GM12878 (cell line): Measurements from ENCODE around the gene ANAPC2. TPM values are rescaled to one million over a fixed set of nuclear protein-coding genes. Genes with fewer than 3 reads are reported as not detected.

ENCODE experiments used
- BHLHE40 ChIP-seq, 2 experiments: fragments of 450-650 bp in 1 of 2; IDR thresholded peaks; 2 replicates each; pipeline ENCODE4 v1.6.1; 2011 to 2017; ENCODE audit warnings: low read depth in 2 of 2, borderline replicate concordance in 1 of 2, improper control_type of control experiment in 1 of 2, low read length in 1 of 2, mild to moderate bottlenecking in 1 of 2
- BMI1 ChIP-seq: fragments of 450-650 bp; IDR thresholded peaks from 2 replicates; pipeline ENCODE4 v1.6.1; 2016; ENCODE audit warnings: mild to moderate bottlenecking, moderate library complexity, borderline replicate concordance
- CBFB ChIP-seq: IDR thresholded peaks from 2 replicates; pipeline ENCODE4 v1.6.1; 2016; ENCODE audit warnings: antibody characterized with exemption, low read depth
- CHD1 ChIP-seq: IDR thresholded peaks from 2 replicates; pipeline ENCODE4 v1.6.1; 2012; ENCODE audit warnings: low read depth, low read length, improper control_type of control experiment
- CREB1 ChIP-seq: IDR thresholded peaks from 2 replicates; pipeline ENCODE4 v1.6.1; 2012; ENCODE audit warnings: low read depth, mild to moderate bottlenecking, inconsistent platforms
- EGR1 ChIP-seq, 2 experiments: IDR thresholded peaks; 1 replicate in 1 of 2; 2 replicates in 1 of 2; pipeline ENCODE4 v1.6.1; 2011 to 2012; ENCODE audit warnings: low read depth in 2 of 2, low read length in 2 of 2, borderline replicate concordance in 1 of 2, mild to moderate bottlenecking in 1 of 2, moderate library complexity in 1 of 2
- FOXM1 ChIP-seq: IDR thresholded peaks from 2 replicates; pipeline ENCODE4 v1.6.1; 2012; ENCODE audit warnings: low read depth, mild to moderate bottlenecking, inconsistent platforms, low read length, moderate library complexity
- IKZF1 ChIP-seq: fragments of 450-650 bp; conservative IDR thresholded peaks from 2 replicates; pipeline ENCODE4 v1.6.1; 2017; ENCODE audit warnings: antibody characterized with exemption, mild to moderate bottlenecking
- LARP7 ChIP-seq: fragments of 450-650 bp; IDR thresholded peaks from 2 replicates; pipeline ENCODE4 v1.6.1; 2017; ENCODE audit warnings: mild to moderate bottlenecking
- MXI1 ChIP-seq: fragments of 150-350 bp; IDR thresholded peaks from 2 replicates; pipeline ENCODE4 v1.6.1; 2011; ENCODE audit warnings: low read depth, mild to moderate bottlenecking, inconsistent platforms, low read length, improper control_type of control experiment
- MYC ChIP-seq: IDR thresholded peaks from 2 replicates; pipeline ENCODE4 v1.6.1; 2011; ENCODE audit warnings: mild to moderate bottlenecking, low read length, moderate library complexity, inconsistent platforms; ENCODE audit not compliant: insufficient read depth, insufficient replicate concordance, insufficient read length, severe bottlenecking
- NFIC ChIP-seq: IDR thresholded peaks from 2 replicates; pipeline ENCODE4 v1.6.1; 2012; ENCODE audit warnings: low read depth, mild to moderate bottlenecking, inconsistent platforms, low read length, moderate library complexity
- PML ChIP-seq: IDR thresholded peaks from 2 replicates; pipeline ENCODE4 v1.6.1; 2012; ENCODE audit warnings: low read length, inconsistent platforms
- RAD51 ChIP-seq: fragments of 450-650 bp; IDR thresholded peaks from 2 replicates; pipeline ENCODE4 v1.6.1; 2016; ENCODE audit warnings: moderate library complexity, mild to moderate bottlenecking, inconsistent platforms
- RELA ChIP-seq: fragments of 450-650 bp; IDR thresholded peaks from 2 replicates; pipeline ENCODE4 v1.8.0; 2014; ENCODE audit warnings: borderline replicate concordance; ENCODE audit not compliant: partially characterized antibody
- SRF ChIP-seq, 2 experiments: IDR thresholded peaks; 2 replicates each; pipeline ENCODE4 v1.6.1; 2011; ENCODE audit warnings: low read depth in 2 of 2, low read length in 2 of 2, mild to moderate bottlenecking in 1 of 2, moderate library complexity in 1 of 2
- ZBED1 ChIP-seq: IDR thresholded peaks from 2 replicates; pipeline ENCODE4 v1.6.1; 2016; ENCODE audit warnings: borderline replicate concordance
- polyA plus RNA-seq, 11 experiments: library from polyadenylated mRNA; depleted of rRNA in 4 of 11; unstranded in 6 of 11; stranded (reverse) in 5 of 11; fragments of >200 nt; fragmentation: Nextera tagmentation in 4 of 11; fragmentation: Illumina TruSeq in 1 of 11; extraction: Ambion mirVana in 4 of 11; extraction: Trizol in 1 of 11; gene quantifications; 1 replicate in 1 of 11; 2 replicates in 10 of 11; pipeline versions ENCODE4 v1.2.1 to v1.2.3, GENCODE V29; 2011 to 2016; ENCODE audit warnings: inconsistent platforms in 2 of 11, missing spikeins in 2 of 11, low read depth in 1 of 11
- total RNA-seq, 4 experiments: library from RNA; depleted of rRNA in 3 of 4; stranded (reverse); fragments of >200 nt in 3 of 4; fragmentation: Illumina TruSeq in 1 of 4; extraction: Trizol in 1 of 4; gene quantifications; 2 replicates each; pipeline versions ENCODE4 v1.2.1 to v1.2.3, GENCODE V29; 2013 to 2021
- TF ChIP-seq, protein P1 (sequence below): fragments of 450-650 bp; IDR thresholded peaks from 2 replicates; pipeline ENCODE4 v1.6.1; 2017; ENCODE audit warnings: antibody characterized with exemption, mild to moderate bottlenecking, moderate library complexity
- TF ChIP-seq, protein P2 (sequence below): fragments of 450-650 bp; IDR thresholded peaks from 2 replicates; pipeline ENCODE4 v1.6.1; 2017; ENCODE audit warnings: borderline replicate concordance
- TF ChIP-seq, protein P3 (sequence below): fragments of 150-350 bp; IDR thresholded peaks from 2 replicates; pipeline ENCODE4 v1.6.1; 2014; ENCODE audit warnings: mild to moderate bottlenecking, low read depth, low read length
- TF ChIP-seq, protein P4 (sequence below), 3 experiments: IDR thresholded peaks in 2 of 3; conservative IDR thresholded peaks in 1 of 3; 2 replicates each; pipeline ENCODE4 v1.5.1; 2011; ENCODE audit warnings: low read depth in 3 of 3, low read length in 3 of 3, mild to moderate bottlenecking in 3 of 3, control low read depth in 2 of 3, moderate library complexity in 2 of 3, inconsistent platforms in 1 of 3, mixed read lengths in 1 of 3; ENCODE audit not compliant: control insufficient read depth in 2 of 3, insufficient read depth in 1 of 3; ENCODE audit errors: extremely low read depth in 1 of 3

The ANAPC2 gene
- total and polyA plus RNA-seq, 10 of the 15 experiments (the other 5 are each of a cell fraction or from before 2014, with no cell fraction given): 0.03 to 65.2 (median 20.5) TPM

DNA sequence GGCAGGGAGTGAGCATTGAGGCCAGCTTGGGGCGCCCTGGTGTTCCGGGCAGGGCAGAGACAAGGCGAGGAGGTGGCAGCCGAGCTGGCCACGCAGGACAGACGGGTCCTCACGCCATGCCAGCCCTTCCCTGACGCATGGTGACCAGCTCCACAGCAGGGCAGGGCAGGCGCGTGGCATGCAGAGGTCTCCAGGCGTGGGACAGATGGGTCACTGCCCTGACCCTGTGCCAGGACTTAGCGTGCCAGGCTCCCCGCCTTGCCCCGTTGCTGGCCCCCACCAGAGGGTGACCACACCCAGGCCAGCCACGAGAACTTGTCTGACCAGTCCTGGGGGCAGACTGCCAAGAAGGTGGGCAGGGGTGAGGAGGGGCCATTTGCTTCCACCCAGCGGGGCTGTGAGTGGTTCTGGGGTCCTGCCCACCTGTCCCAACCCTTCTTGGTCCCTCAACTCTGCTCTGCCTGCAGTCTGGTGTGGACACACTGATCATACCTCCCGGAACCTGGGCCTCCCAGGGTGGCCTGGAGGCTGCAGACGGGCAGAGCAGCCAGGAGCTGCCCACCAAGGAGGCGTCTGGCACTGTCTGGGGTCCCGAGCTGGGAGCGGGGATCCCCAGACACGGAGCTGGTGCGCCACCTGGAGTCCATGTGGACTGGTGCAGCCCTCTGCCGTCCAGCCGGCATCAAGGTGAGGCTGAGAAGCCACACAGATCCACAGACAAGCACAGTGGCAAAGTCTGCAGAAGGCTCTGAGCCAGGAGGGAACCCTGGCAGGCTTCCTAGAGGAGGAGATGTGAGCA is 38.9 kb upstream of the ANAPC2 start, which contains the start of gene RNF224 (continued):
- TF ChIP-seq, protein P1, sequence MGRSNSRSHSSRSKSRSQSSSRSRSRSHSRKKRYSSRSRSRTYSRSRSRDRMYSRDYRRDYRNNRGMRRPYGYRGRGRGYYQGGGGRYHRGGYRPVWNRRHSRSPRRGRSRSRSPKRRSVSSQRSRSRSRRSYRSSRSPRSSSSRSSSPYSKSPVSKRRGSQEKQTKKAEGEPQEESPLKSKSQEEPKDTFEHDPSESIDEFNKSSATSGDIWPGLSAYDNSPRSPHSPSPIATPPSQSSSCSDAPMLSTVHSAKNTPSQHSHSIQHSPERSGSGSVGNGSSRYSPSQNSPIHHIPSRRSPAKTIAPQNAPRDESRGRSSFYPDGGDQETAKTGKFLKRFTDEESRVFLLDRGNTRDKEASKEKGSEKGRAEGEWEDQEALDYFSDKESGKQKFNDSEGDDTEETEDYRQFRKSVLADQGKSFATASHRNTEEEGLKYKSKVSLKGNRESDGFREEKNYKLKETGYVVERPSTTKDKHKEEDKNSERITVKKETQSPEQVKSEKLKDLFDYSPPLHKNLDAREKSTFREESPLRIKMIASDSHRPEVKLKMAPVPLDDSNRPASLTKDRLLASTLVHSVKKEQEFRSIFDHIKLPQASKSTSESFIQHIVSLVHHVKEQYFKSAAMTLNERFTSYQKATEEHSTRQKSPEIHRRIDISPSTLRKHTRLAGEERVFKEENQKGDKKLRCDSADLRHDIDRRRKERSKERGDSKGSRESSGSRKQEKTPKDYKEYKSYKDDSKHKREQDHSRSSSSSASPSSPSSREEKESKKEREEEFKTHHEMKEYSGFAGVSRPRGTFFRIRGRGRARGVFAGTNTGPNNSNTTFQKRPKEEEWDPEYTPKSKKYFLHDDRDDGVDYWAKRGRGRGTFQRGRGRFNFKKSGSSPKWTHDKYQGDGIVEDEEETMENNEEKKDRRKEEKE: no peak
- TF ChIP-seq CHD1 (no peak), BHLHE40 (IDR thresholded peaks at IDR 0.05; ENCODE audit: borderline replicate concordance in 1 of 2, low read depth in 2 of 2, low read length in 1 of 2) (peak in 1 of 2 experiments; percentile 34; a peak in 1 of 4 replicates), SRF (IDR thresholded peaks at IDR 0.05; ENCODE audit: low read depth in 2 of 2, low read length in 2 of 2) (0 out of 4 replicates have a peak, but pooled peaks of 1 of the 2 experiments have one; percentile 2), ZBED1 (no peak), EGR1 (IDR thresholded peaks at IDR 0.05; ENCODE audit: borderline replicate concordance in 1 of 2, low read depth in 2 of 2, low read length in 2 of 2) (no peak), MYC (no peak), IKZF1 (peak; percentile 54; the same call in 1 of the 2 replicates), FOXM1 (no peak), NFIC (no peak), LARP7 (peak; percentile 67), RELA (peak; percentile 72), PML (no peak), MXI1 (no peak), RAD51 (no peak), CBFB (no peak), BMI1 (no peak), CREB1 (no peak)
- TF ChIP-seq, protein P2, sequence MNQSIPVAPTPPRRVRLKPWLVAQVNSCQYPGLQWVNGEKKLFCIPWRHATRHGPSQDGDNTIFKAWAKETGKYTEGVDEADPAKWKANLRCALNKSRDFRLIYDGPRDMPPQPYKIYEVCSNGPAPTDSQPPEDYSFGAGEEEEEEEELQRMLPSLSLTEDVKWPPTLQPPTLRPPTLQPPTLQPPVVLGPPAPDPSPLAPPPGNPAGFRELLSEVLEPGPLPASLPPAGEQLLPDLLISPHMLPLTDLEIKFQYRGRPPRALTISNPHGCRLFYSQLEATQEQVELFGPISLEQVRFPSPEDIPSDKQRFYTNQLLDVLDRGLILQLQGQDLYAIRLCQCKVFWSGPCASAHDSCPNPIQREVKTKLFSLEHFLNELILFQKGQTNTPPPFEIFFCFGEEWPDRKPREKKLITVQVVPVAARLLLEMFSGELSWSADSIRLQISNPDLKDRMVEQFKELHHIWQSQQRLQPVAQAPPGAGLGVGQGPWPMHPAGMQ: no peak
- TF ChIP-seq, protein P3, sequence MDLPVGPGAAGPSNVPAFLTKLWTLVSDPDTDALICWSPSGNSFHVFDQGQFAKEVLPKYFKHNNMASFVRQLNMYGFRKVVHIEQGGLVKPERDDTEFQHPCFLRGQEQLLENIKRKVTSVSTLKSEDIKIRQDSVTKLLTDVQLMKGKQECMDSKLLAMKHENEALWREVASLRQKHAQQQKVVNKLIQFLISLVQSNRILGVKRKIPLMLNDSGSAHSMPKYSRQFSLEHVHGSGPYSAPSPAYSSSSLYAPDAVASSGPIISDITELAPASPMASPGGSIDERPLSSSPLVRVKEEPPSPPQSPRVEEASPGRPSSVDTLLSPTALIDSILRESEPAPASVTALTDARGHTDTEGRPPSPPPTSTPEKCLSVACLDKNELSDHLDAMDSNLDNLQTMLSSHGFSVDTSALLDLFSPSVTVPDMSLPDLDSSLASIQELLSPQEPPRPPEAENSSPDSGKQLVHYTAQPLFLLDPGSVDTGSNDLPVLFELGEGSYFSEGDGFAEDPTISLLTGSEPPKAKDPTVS: no peak
- TF ChIP-seq, protein P4, sequence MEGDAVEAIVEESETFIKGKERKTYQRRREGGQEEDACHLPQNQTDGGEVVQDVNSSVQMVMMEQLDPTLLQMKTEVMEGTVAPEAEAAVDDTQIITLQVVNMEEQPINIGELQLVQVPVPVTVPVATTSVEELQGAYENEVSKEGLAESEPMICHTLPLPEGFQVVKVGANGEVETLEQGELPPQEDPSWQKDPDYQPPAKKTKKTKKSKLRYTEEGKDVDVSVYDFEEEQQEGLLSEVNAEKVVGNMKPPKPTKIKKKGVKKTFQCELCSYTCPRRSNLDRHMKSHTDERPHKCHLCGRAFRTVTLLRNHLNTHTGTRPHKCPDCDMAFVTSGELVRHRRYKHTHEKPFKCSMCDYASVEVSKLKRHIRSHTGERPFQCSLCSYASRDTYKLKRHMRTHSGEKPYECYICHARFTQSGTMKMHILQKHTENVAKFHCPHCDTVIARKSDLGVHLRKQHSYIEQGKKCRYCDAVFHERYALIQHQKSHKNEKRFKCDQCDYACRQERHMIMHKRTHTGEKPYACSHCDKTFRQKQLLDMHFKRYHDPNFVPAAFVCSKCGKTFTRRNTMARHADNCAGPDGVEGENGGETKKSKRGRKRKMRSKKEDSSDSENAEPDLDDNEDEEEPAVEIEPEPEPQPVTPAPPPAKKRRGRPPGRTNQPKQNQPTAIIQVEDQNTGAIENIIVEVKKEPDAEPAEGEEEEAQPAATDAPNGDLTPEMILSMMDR (IDR thresholded peaks at IDR 0.05 in 2 of 3, conservative IDR thresholded peaks at IDR 0.05 in 1 of 3; ENCODE audit: control insufficient read depth in 2 of 3, extremely low read depth in 1 of 3, insufficient read depth in 1 of 3, low read depth in 3 of 3, low read length in 3 of 3): peak; percentile 91 to 98 (median 92); a peak in 5 of 6 replicates
